Measurements from ENCODE around the gene C12orf42.

GRCh38 chr12:103401421-103401820, 94.3 kb downstream of the C12orf42 start:
- no peak for TF ChIP-seq POLR2A (IDR thresholded peaks at IDR 0.05; ENCODE audit: low read depth, low read length)
- TF ChIP-seq CTCF (conservative IDR thresholded peaks at IDR 0.05; ENCODE audit: low read depth, low read length): no peak
- TF ChIP-seq CEBPB (IDR thresholded peaks at IDR 0.05; ENCODE audit: low read depth, low read length): no peak
- no peak for TF ChIP-seq SMC3 (IDR thresholded peaks at IDR 0.05; ENCODE audit: low read depth, low read length)
- TF ChIP-seq BHLHE40 (IDR thresholded peaks at IDR 0.05; ENCODE audit: low read depth, low read length): no peak
- no peak for TF ChIP-seq RFX5 (IDR thresholded peaks at IDR 0.05; ENCODE audit: low read depth, low read length)
- no peak for TF ChIP-seq MAZ (IDR thresholded peaks at IDR 0.05; ENCODE audit: borderline replicate concordance, low read depth, low read length)

Measured in IMR-90 (cell line).